ENCODE data around the gene UNC5C.
A peak's percentile ranks its signal among the peaks of the same experiment; 100 is the strongest.

UNC5C gene

DNA sequence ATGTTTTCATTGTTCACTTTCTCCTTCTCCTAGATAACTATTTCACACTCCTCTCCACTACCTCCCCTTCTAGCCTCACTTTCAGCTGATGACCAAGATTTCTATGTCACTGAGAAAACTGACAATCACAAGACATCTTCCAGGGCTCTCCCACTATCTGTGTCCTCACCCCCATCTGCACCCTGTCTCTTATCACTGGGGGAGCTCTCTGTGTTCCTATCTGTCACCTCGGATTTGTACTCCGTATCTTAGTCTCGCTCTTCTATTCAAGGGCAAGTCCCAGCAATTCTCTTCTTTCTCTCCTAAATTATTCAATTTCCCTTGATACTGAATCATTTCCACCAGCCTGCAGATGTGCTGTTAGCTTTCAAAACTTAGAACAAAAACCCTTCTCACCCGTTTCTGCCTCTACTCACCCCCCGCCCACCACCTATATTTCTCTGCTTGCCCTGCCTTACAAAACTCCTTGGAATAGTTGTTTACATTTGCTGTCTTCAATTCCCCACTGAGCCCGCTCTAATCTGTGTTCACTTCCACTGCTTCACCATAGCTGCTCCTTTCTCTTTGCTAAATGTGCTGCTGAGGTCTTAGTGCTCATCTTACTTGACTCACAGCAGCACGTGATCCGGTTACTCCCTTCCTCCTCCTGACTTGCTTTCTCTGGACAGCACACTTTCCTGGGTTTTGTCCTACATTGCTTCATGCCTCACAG, 293.2 kb downstream of the UNC5C start:
- no peak for DNase-seq

DNA sequence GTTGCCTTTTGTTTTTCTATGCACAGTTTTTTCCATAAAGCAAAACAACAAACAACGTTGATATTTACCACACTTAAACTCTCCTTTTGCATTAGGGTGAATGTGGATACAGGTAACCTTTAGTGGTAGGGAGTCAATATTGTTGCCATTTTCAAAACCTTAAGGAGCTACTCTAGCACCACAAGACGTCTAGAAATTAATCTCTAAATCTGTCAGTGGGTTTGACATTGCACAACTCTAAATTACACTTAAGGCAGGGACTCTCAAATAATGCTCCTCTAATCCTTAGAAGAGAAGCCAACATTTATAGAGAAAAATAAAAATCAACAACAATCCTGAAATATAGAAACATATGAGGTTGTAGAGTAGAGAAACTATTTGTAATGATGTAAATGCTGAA, 297.2 kb downstream of the UNC5C start:
- no peak for DNase-seq

DNA sequence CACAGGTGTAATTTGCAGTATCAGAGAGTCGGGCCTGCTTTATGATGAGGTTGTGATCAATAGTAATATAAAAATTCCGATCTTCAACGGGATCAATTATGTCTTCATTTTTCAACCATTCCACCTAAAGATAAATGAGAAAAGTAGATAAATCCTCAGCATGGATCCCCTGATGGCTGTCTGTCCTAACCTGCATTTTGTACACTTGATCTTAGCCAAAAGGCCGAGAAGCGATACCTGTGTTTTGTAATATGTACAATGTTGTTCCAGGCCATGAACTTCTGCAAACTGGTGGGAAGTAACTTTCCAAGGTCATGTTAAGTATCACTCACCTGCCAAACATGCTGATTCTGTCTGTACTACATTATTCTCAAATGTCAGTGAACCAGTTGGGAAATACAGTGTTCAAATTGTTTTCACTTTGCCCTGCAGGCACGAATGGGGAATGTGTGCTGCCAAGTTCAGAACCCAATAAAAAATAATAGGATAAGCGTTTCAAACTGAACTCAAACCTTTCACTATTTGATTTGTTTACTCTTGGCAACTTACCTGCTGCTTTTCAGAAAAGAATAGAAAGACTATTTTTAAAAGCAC, 298.1 kb downstream of the UNC5C start:
- no peak for DNase-seq

DNA sequence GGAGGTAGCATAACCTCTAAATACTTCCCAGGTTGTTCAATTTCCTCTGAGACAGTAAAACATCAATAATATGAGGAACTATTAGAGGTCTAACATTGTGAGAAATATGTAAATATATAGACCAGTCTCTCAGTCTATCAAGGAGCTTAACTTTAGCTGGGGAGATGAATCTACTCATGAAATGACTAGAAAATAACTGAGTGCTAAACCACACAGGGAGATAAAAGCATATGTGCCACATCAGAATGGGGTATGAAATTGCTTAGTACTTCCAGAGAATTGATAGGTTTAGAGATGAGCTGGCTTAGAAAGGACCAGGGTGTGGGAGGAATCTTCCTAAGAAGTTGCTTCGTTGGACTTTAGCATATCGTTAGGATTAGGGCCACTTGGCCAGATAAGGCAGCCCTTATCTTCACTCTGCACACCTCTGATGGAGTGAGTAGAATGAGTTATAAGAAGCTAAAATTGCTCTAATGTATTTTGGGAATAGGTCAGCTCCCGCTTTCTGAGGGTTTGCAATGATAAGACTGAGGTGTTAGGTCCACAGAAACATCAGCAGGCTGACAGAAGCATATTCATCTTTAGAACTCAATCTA, 299.2 kb downstream of the UNC5C start:
- no peak for DNase-seq

DNA sequence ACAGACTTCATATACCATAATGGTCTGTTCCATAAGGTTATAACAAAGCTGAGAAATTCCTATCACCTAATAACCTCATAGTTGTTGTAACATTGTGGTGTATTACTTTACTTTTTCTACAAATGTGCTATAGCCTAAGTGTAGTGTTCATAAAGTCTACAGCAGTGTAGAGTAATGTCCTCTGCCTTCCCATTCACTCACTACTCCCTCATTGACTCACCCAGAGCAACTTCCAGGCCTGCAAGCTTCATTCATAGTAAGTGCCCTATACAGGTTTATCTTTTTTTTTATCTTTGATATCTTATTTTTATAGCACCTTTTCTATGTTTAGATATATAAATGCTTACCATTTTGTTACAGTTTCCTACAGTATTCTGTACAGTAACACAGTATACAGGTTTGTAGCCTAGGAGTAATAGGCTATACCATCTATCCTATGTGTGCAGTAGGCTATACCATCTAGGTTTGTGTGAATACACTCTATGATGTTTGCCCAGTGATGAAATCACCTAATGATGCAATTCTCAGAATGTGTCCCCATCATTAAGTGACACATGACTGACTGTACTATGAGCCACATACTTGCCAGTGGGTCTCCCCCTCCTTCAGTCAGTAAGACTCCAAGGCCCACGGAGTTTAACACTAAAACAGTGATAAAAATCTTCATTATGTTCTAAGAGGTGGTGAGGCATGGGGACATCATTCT, 299.9 kb downstream of the UNC5C start:
- DNase-seq: peak; percentile 47

DNA sequence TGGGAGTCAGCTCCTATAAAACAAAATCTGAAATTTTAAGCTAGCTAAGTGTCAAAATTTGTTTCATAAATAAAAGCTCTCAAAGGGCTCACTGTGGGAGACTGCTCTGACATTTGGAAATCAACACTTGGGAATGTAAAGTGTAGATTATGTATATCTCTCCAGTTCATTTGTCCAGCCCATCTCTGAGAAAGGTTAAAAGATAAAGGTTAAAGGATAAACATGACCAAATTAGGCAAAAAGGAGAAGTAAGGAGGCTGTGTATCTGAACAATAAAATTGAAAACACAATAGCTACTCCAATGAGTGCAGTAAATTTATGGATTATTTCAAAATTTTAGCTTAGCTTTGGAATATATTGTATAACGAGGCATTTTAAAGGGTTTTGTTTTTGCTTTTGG, 304.9 kb downstream of the UNC5C start:
- DNase-seq: no peak

DNA sequence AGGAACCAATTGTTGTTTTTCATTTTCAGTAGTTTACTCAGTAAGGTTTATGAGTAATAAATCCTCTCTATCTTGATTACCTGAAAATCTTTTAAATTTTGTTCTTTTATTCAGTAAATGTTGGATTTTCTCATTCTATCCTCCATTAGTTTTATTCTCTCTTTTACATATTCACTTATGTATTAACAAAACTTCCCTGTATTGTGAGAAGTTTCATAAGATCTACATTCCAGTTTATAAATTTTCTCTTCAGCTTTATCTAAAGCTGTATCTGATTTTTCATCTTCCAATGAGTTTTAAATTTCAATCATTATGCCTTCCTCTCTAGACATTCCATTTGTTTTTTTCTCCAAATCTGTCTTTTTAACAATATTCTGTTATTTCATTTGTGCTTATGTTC, 310.2 kb downstream of the UNC5C start:
- no peak for DNase-seq

DNA sequence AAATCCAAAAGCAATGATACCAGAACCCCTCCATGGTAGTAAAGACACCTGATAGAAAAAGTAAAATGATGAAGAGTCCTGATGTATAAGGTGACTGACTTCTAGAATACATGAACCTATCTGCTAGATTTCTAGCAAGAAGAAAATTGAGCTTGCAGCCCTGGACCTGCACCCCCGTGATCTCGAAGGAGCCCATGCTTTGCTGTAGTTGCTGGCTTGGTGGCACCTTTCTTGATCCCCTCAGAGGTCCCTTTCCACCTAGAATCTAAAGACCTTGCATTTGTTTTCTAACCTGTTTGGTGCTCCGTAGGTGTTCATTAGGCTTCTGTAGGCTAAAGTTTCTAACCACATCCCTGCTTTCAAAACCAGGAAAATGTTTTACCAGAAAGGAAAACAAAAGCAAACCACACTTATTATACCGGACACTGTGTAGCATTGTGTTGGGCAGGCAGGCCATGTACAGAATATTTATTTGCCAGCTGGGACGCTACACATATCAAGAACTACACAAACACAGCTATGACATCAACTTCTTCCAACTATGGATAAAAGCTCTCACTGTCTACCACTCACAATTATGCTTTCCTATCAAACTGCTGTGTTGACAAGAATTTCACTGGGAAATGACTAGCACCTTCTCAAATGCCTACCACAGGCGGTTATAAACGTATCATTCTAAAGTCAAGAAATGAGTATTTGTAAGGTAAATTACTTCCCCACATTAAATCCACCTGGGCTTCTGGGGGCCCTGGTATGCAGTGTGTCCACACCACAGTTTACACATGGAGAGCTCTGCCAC, 316.2 kb downstream of the UNC5C start:
- DNase-seq: no peak

DNA sequence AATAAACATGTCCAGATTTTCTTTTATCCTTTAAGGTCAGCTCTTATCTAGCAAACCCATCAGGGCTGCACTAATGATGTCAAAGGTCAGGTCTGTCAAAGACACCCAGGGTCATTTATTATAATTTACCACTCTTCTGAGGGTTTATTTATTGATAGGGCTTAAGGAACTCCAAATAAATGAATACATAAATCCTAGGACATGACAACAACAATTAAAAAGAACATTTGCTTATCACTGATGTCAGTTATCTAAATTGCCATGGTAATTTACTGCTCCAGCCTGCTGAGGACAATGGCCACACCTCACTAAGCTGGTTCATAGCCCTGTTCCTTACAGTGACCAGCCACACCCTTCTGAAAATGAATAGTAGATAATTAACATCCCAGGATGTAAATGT, 317.1 kb downstream of the UNC5C start:
- no peak for DNase-seq

DNA sequence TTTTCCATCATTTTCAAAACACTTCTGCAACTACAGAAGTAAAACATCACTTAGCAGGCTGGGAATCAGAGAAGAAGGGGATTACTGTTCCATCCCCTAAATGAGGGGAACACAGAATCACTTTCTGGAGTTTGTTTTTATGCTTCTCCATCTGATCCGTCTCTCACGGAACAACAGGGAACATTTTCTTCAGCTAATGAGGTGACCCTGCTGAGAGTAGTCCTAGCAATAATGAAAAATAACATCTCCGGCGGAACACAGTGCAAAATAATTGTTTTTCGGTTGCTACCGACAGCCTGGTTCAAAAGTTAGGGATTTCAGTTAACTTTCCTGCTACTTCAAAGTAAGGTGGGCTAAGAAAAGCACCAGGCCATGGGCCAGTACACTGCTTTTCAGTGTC, 322.9 kb downstream of the UNC5C start:
- no peak for DNase-seq

DNA sequence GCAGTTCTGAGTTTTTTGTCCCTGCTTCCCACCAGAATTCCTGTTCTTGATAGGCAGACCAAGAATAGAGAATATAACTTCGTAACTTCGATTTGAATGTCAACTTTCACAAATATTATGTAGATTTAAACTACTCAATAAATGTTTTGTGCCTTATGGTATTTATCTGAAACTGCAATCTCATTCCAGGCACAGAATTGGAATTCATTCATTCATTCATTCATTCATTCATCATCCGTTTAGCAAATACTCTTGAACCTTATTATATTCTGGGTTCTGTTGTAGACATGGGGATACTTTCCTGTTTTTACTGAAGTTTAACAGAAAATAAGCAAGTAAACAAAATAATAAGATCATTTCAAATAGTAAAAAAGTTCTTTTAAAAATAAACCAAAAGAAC, 324.4 kb downstream of the UNC5C start:
- no peak for DNase-seq

DNA sequence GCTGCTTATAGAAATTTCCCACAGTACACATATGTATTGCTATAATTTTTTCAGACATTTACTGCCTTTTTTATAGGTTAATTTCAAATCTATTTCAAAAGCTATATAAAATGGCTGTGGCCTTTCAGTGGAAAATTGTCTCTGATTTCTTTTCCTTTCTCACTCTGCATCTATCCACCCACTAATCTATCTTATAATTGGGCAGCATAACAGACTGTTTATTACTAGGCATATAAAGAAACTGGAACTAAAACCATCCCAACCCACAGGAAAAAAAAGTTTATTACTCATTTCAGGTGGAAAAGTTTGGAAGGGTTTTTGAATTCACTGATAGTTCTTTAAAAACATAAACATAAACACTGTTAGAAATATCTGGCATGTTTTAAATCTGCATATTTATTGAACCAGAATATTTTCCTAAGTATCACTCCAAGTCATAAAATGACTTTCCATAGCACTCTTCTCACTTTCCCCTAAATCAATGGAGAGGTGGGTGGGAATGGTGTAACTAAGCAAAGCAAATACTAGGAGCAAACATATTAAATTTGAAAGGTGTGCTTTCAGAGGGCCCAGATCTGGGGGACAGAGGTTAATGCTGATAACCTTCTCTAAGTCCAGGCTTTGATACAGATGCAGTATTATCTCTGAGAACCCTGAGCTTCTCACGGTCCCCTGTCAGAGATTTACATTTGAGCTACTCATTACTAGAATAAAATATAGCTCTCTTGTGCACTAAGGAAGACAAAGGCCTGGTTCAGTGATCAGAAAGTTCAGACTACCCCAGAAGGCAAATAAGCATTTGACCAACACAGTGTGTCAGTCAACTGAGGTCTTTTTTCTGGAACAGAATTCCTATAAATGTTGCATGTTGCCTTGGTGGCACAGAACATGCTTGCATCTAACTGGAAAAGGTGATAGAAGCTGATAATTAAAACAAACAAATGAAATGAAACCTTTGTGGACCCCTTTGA, 328.3 kb downstream of the UNC5C start:
- DNase-seq: no peak

DNA sequence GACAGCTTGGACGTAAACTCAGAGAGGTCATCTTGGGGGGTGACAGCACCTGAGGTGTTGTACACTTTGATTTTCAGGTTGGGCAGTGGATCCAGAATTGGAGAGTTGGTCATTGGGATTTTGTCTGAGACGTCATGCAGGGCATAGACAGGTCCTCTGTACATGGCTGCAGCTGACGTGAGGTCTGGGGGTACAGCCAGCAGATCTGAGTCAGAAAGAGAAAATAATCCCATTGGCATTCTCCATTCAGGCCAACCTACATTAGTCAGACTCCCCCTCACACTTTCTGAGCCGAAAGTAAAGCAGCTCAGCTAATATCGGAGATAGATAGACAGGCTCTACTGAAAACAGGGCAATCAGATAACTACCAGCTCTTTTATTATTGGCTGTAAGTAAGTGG, 329.7 kb downstream of the UNC5C start:
- DNase-seq: no peak

DNA sequence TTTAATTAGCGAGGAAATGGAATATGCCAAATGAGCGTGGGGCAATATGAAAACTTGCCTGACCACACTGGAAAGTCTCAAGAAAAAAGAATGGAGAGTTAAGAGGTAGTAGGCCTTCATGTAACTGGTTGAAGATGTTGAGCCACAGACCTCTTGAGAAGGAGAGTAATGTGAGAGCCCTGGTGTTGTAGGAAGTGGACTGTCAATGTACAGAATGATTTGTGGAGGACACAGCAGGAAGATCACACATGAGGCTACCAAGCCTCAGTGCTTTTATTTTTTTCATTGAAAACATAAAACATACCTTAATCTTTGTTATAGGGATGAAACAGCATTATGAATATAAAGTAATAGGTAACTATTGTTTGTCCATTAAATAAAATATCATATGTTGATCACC, 331.6 kb downstream of the UNC5C start:
- DNase-seq: no peak

DNA sequence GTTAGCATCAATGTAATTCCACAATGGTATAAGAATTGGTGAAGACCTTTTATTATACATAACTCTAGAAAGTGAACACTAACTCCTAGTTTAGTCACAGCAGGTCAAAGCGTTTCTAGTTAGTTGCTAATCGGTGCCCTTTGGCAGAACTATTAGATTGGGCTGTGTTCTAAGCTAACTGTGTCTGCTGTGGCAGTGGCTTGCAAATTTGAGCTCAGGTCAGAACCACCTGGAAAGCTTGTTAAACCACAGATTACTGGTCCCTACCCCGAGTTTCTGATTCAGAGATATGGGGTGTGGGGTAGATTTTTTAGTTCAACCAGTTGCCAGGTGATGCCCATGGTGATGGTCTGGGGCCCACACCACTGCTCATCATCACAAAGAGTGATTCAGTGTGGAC, 332.1 kb downstream of the UNC5C start:
- no peak for DNase-seq

DNA sequence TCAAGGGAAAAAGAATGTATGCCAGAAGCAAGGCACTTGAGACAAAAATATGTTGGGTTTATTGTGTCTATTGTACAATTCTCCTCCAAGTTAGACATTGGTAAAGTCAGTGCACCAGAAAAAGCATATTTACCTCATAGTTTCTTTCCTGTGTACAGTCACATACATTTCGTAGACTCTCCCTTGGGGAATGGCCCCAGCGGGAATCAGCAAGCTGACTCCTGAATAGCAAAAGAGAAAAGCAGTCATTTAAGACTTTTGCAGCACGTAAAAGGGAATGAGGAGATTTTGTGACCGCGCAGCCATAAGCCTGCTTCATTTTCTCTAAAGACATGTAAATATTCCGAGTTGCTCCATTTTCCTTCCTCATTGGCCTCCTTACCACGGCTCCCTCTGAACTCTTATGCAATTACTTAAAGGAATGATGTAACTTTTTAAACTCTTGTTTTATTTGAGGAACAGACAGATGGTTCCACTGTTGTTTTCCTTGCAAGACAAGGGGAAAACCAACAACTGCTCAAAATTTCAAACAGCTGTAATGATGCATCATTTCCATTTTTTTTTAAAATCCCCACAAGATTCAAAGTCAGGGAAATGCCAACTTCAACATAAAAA, 332.7 kb downstream of the UNC5C start:
- DNase-seq: no peak

DNA sequence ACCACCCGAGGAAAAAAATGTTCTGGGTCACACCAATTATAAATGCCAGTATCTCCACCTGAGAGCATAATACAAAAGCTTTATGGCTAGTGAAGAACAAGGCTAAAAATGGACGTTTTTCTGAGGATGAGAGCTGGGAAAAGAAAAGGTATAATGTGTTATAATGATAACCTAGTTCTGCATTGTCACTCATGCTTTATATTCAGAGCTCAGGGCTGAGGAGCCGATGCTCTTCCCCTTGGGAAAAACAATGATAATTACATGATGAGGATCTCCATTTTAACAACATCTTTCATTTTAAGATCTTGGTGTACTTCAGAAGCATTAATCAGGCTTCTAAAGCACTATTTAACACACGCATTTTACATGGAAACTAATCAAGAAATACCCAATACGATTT, 333.7 kb downstream of the UNC5C start:
- DNase-seq: no peak

DNA sequence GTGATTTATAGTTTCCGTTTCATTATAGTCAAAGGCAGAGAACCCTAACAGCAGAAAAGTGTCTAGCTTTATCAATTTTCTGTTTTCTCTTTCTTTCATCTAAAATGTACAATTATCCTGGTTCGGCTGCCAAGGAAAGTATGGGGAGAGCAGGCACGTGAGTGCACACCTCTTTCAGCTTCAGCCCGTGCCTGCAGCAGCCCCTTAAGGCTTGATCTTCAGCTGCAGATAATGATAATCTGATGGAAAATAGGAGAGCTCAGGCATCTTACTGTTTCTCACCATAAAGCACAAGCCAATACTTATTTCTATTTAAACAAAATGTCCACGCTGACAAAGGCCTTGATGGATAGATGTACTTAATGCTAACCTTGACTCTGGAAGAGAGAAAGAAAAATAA, 334.4 kb downstream of the UNC5C start:
- DNase-seq: no peak

DNA sequence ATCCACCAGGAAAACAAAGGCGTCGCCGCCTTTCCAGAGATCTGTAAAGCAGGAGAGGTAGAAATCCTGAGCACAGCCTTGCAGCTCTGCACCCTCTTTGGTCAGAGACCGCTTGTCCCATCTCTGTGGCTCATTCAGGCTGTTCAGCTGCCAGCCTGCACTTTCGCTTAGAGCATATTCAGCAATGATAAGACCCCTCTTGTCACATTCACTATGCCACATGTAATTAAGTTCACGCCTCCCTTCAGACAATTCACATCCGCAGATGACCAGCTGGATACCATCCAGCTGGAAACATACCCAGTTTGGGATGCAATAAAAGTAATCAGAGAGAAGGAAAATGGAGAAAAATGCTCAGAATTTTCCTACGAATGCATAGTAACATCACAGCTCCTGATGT, 335.4 kb downstream of the UNC5C start:
- DNase-seq: no peak

DNA sequence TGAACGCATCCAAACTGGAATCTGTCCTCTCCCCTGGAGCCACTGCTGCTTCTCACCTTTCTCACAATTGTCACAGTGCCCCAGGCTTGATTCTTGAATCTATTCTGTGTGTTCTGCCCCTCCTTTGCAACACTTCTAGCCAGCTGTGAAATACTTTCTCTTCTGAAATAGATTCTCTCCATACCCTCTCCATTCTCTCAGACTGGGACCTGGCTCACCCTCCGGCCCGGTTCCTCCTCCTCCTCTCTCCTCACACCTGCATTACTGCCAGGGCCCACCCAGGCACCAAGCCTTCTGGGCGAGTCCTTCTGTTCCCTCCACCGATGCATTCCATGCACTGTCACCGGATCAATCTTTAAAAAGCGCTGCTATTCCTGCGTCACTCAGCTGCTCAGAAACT, 336.1 kb downstream of the UNC5C start:
- DNase-seq: no peak

DNA sequence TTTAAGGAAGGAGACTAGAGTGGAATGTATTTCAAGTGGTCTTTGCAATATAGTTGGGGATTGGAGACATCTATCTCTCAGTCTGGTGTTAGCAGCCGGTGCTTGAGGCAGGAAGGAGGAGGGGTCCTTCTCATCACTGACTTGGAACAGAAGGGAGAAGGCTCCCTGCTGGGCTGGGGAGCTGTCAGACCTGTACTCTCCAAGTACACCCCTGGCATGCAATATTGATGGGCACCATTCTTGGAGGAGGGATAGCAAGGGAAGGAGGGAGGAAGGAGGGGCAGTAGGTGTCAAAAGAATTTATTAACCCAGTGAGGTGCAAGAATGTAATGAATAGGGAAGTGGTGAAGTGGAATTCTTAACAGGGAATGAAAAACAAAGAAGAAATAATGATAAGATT, 338.8 kb downstream of the UNC5C start:
- DNase-seq: no peak

DNA sequence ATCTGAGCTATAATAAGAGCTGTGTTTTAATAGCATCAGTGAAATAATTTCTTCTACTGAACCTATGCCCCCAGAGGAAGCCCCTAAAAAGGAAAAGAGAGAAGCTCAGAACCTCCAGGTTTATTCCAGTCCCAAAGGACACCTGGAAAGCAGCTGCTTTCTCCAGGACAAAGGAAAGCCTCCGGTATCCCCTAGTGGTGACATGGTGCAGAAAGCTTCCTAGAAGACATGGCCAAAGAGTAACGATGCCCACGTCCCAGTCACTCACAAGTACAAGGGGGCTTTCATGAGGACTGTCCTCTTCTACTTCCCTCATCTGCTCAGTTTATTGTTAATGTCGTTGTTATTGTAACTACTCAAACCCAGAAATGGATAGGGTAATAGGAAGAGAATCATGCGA, 343.9 kb downstream of the UNC5C start:
- DNase-seq: no peak
